ENCODE data around the gene HBA1. TPM values are rescaled to one million over a fixed set of nuclear protein-coding genes. Genes with fewer than 3 reads are reported as not detected.
"Not testable (repeated sequence)": the region's sequence is repeated elsewhere in the genome, so short reads cannot be mapped to it uniquely, and the experiment has no call there.

The HBA1 gene
- total and polyA plus RNA-seq, 10 donors = 77.8 to 25,333 (median 2,131) TPM

DNA sequence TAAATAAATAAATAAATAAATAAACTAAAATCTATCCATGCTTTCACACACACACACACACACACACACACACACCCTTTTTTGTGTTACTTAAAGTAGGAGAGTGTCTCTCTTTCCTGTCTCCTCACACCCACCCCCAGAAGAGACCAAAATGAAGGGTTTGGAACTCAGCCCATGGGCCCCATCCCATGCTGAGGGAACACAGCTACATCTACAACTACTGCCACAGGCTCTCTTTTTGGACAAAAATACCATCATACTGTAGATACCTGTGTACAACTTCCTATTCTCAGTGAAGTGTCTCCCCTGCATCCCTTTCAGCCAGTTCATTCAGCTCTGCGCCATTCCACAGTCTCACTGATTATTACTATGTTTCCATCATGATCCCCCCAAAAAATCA is 5.7 kb upstream of the HBA1 start:
- Histone ChIP-seq H3K36me3 (no peaks in the 10 kb centered on the region), H3K27ac (no peak overlapping the region), H3K4me1 (peaks cover 7 to 33% (median 12%) of the 10 kb centered on the region in 6 donors), H3K9me3 (no peaks in the 10 kb centered on the region), H3K4me3 (no peak overlapping the region), H3K27me3 (replicated peaks in 1 of 7) (peaks cover 0 to 91% (median 70%) of the 10 kb centered on the region in 7 donors)
- no peak for DNase-seq
- intact Hi-C loops (cut with DNase I; ENCODE audit: low total_unique reads) = no loop called here
- no peak for TF ChIP-seq POLR2AphosphoS5 (IDR thresholded peaks at IDR 0.05)
- no peak for TF ChIP-seq POLR2A (IDR thresholded peaks at IDR 0.05)
- no peak for TF ChIP-seq CTCF (IDR thresholded peaks at IDR 0.05 in 8 of 11, conservative IDR thresholded peaks at IDR 0.05 in 3 of 11)
- 31 to 97% (median 51%) methylated on average over 1 of the region's 1 CpG for WGBS, 5 donors

- DNase-seq; H3K9me3 ChIP-seq; intact Hi-C loops (cut with DNase I; ENCODE audit: low total_unique reads); H3K36me3 ChIP-seq; H3K4me3 ChIP-seq; H3K27ac ChIP-seq: not testable (repeated sequence)
- Histone ChIP-seq H3K27me3 (replicated peaks in 1 of 7) (peaks cover 2 to 88% (median 58%) of the 10 kb centered on the region in 7 donors), H3K4me1 (peaks cover 0 to 27% (median 3%) of the 10 kb centered on the region in 6 donors)
- WGBS, 5 donors = no CpG with 5 or more reads among the region's 74 CpGs
Observed at GRCh38 chr16:172374-172941, 4.0 kb upstream of the HBA1 start, which contains the start of gene HBA2. HBA2 (plus strand) TSS chr16:172876; CDS start chr16:172913, 37 bp downstream.

GRCh38 chr16:173211-173854 is 3.1 kb upstream of the HBA1 start:
- intact Hi-C loops (cut with DNase I; ENCODE audit: low total_unique reads); H3K27ac ChIP-seq; DNase-seq; H3K36me3 ChIP-seq; H3K4me3 ChIP-seq; H3K9me3 ChIP-seq: not testable (repeated sequence)
- WGBS, 5 donors = 7 to 14% (median 9%) methylated on average over 18 to 30 of the region's 44 CpGs
- peaks cover 5 to 88% (median 58%) of the 10 kb centered on the region in 7 donors for H3K27me3 ChIP-seq (replicated peaks in 1 of 7)
- H3K4me1 ChIP-seq = peaks cover 0 to 31% (median 3%) of the 10 kb centered on the region in 6 donors

DNA sequence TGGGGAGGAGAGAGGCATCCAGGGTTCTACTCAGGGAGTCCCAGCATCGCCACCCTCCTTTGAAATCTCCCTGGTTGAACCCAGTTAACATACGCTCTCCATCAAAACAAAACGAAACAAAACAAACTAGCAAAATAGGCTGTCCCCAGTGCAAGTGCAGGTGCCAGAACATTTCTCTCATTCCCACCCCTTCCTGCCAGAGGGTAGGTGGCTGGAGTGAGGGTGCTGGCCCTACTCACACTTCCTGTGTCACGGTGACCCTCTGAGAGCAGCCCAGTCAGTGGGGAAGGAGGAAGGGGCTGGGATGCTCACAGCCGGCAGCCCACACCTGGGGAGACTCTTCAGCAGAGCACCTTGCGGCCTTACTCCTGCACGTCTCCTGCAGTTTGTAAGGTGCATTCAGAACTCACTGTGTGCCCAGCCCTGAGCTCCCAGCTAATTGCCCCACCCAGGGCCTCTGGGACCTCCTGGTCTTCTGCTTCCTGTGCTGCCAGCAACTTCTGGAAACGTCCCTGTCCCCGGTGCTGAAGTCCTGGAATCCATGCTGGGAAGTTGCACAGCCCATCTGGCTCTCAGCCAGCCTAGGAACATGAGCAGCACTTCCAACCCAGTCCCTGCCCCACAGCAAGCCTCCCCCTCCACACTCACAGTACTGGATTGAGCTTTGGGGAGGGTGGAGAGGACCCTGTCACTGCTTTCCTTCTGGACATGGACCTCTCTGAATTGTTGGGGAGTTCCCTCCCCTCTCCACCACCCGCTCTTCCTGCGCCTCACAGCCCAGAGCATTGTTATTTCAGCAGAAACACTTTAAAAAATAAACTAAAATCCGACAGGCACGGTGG is 2.3 kb upstream of the HBA1 start:
- intact Hi-C loops (cut with DNase I; ENCODE audit: low total_unique reads); H3K27ac ChIP-seq; H3K4me3 ChIP-seq; DNase-seq; H3K9me3 ChIP-seq; H3K36me3 ChIP-seq: not testable (repeated sequence)
- H3K4me1 ChIP-seq = peaks cover 0 to 31% (median 3%) of the 10 kb centered on the region in 6 donors
- peaks cover 7 to 88% (median 58%) of the 10 kb centered on the region in 7 donors for H3K27me3 ChIP-seq (replicated peaks in 1 of 7)
- 7 to 24% (median 16%) methylated on average over 4 to 8 of the region's 13 CpGs for WGBS, 5 donors

DNA sequence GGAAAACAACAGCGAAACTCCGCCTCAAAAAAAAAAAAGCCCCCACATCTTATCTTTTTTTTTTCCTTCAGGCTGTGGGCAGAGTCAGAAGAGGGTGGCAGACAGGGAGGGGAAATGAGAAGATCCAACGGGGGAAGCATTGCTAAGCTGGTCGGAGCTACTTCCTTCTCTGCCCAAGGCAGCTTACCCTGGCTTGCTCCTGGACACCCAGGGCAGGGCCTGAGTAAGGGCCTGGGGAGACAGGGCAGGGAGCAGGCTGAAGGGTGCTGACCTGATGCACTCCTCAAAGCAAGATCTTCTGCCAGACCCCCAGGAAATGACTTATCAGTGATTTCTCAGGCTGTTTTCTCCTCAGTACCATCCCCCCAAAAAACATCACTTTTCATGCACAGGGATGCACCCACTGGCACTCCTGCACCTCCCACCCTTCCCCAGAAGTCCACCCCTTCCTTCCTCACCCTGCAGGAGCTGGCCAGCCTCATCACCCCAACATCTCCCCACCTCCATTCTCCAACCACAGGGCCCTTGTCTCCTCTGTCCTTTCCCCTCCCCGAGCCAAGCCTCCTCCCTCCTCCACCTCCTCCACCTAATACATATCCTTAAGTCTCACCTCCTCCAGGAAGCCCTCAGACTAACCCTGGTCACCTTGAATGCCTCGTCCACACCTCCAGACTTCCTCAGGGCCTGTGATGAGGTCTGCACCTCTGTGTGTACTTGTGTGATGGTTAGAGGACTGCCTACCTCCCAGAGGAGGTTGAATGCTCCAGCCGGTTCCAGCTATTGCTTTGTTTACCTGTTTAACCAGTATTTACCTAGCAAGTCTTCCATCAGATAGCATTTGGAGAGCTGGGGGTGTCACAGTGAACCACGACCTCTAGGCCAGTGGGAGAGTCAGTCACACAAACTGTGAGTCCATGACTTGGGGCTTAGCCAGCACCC is 1.2 kb upstream of the HBA1 start:
- intact Hi-C loops (cut with DNase I; ENCODE audit: low total_unique reads) = no loop called here
- WGBS, 5 donors = 11 to 23% (median 17%) methylated on average over 7 to 8 of the region's 8 CpGs
- Histone ChIP-seq H3K9me3 (no peaks in the 10 kb centered on the region), H3K4me1 (peaks cover 0 to 38% (median 8%) of the 10 kb centered on the region in 6 donors), H3K36me3 (no peaks in the 10 kb centered on the region), H3K4me3 (no peak overlapping the region), H3K27ac (no peak overlapping the region), H3K27me3 (replicated peaks in 1 of 7) (peaks cover 7 to 89% (median 61%) of the 10 kb centered on the region in 7 donors)
- DNase-seq = no peak
- TF ChIP-seq POLR2AphosphoS5 (IDR thresholded peaks at IDR 0.05) (no peak), POLR2A (IDR thresholded peaks at IDR 0.05) (no peak), CTCF (IDR thresholded peaks at IDR 0.05 in 8 of 11, conservative IDR thresholded peaks at IDR 0.05 in 3 of 11) (no peak)

GRCh38 chr16:176006-176405 is 474 bp upstream of the HBA1 start:
- H3K4me3 ChIP-seq = peak overlapping the region in 1 of 8 donors; percentile 51
- intact Hi-C loops (cut with DNase I; ENCODE audit: low total_unique reads); H3K36me3 ChIP-seq; DNase-seq; H3K9me3 ChIP-seq; H3K27ac ChIP-seq: not testable (repeated sequence)
- peaks cover 7 to 45% (median 16%) of the 10 kb centered on the region in 6 donors for H3K4me1 ChIP-seq
- 1 to 2% (median 2%) methylated on average over 12 to 27 of the region's 39 CpGs; no CpG with 5 or more reads in 2 of the 5 donors for WGBS, 5 donors
- peaks cover 7 to 89% (median 63%) of the 10 kb centered on the region in 7 donors for H3K27me3 ChIP-seq (replicated peaks in 1 of 7)

Measured in spleen (tissue), 11 donors.